C4-2B (cell line): ENCODE data around the gene DCLRE1C.
"Not testable (repeated sequence)": the region's sequence is repeated elsewhere in the genome, so short reads cannot be mapped to it uniquely, and the experiment has no call there.

Source experiments
- H3K27ac ChIP-seq: fragments of 450-650 bp; 2 replicates; pipeline ENCODE4 v1.5.1; 2017
- CTCF ChIP-seq: fragments of 450-650 bp; conservative IDR thresholded peaks from 2 replicates; pipeline ENCODE4 v1.5.1; 2017; ENCODE audit warnings: mild to moderate bottlenecking
- ZFX ChIP-seq: fragments of 450-650 bp; IDR thresholded peaks from 2 replicates; pipeline ENCODE4 v1.6.1; 2017

The DCLRE1C gene

GRCh38 chr10:14952851-14953423 lies 959 bp downstream of the DCLRE1C start:
- no peak for TF ChIP-seq CTCF
- TF ChIP-seq ZFX = no peak
- peak overlapping the region; percentile 81 for H3K27ac ChIP-seq

GRCh38 chr10:14949291-14949690 lies 4.6 kb downstream of the DCLRE1C start:
- no peak overlapping the region for H3K27ac ChIP-seq
- no peak for TF ChIP-seq ZFX

- H3K27ac ChIP-seq = no peak overlapping the region
- no peak for TF ChIP-seq ZFX
- no peak for TF ChIP-seq CTCF
Observed at GRCh38 chr10:14947268-14947667, 6.6 kb downstream of the DCLRE1C start.

GRCh38 chr10:14945108-14945507 lies 8.8 kb downstream of the DCLRE1C start:
- H3K27ac ChIP-seq = no peak overlapping the region
- TF ChIP-seq ZFX = no peak
- no peak for TF ChIP-seq CTCF

GRCh38 chr10:14942950-14943338 lies 11.0 kb downstream of the DCLRE1C start:
- H3K27ac ChIP-seq = not testable (repeated sequence)

GRCh38 chr10:14942147-14942949 lies 11.5 kb downstream of the DCLRE1C start:
- H3K27ac ChIP-seq = not testable (repeated sequence)

- H3K27ac ChIP-seq = not testable (repeated sequence)
Observed at GRCh38 chr10:14938971-14939370, 14.9 kb downstream of the DCLRE1C start.

- TF ChIP-seq ZFX (no peak), CTCF (no peak)
- H3K27ac ChIP-seq = no peak overlapping the region
Observed at GRCh38 chr10:14936584-14936983, 17.3 kb downstream of the DCLRE1C start.

GRCh38 chr10:14930610-14931009 lies 23.3 kb downstream of the DCLRE1C start:
- TF ChIP-seq ZFX (no peak), CTCF (no peak)
- no peak overlapping the region for H3K27ac ChIP-seq
